OCI-LY7 (cell line): ENCODE results near the gene CRABP2. TPM values are rescaled to one million over a fixed set of nuclear protein-coding genes. Genes with fewer than 3 reads are reported as not detected.

Experiments
- BruUV-seq: library from RNA; stranded (reverse); fragments of 400-500 nt; replicated peaks from 2 replicates; lab custom pipeline; 2021; lab: Mats Ljungman, UMichigan
- CTCF ChIA-PET: fragments of 300-600 bp; sonication (Branson Sonifier 250); formaldehyde crosslinking; loops from one replicate; lab custom pipeline; 2022; ENCODE audit warnings: antibody characterized with exemption; ENCODE audit not compliant: unreplicated experiment; lab: Charles Lee
- POLR2A ChIA-PET: fragments of 300-600 bp; sonication (Branson Sonifier 250); formaldehyde crosslinking; loops from one replicate; lab custom pipeline; 2022; ENCODE audit warnings: antibody characterized with exemption; lab: Charles Lee
- DNase-seq: peaks from one replicate; pipeline ENCODE4 v3.0.0-alpha.2; 2015; ENCODE audit warnings: low spot score
- H2AFZ ChIP-seq: fragments of 200-600 bp; sonication (generic), shearing (Covaris generic); 2 replicates; pipeline ENCODE4 v1.6.1; 2014; ENCODE audit warnings: mild to moderate bottlenecking, antibody characterized with exemption, low read length, moderate library complexity
- H3K27ac ChIP-seq: fragments of 200-600 bp; sonication (generic); 2 replicates; pipeline ENCODE4 v1.5.1; 2014; ENCODE audit warnings: mixed run types, low read depth, mild to moderate bottlenecking, moderate library complexity, low read length, inconsistent platforms; ENCODE audit not compliant: poor library complexity, severe bottlenecking
- H3K36me3 ChIP-seq: fragments of 200-600 bp; sonication (generic); 2 replicates; pipeline ENCODE4 v1.6.1; 2014; ENCODE audit warnings: mild to moderate bottlenecking, antibody characterized with exemption, low read length, moderate library complexity, mixed read lengths; ENCODE audit not compliant: insufficient read depth
- H3K4me1 ChIP-seq: fragments of 200-600 bp; sonication (generic); 2 replicates; pipeline ENCODE4 v1.5.1; 2014; ENCODE audit warnings: mild to moderate bottlenecking, low read length; ENCODE audit not compliant: insufficient read depth, poor library complexity, severe bottlenecking
- H3K4me2 ChIP-seq: fragments of 200-600 bp; sonication (generic); 2 replicates; pipeline ENCODE4 v1.6.1; 2014; ENCODE audit warnings: mild to moderate bottlenecking, low read length
- H3K4me3 ChIP-seq: fragments of 200-600 bp; sonication (generic); 2 replicates; pipeline ENCODE4 v1.5.1; 2014; ENCODE audit warnings: mild to moderate bottlenecking, low read depth, low read length; ENCODE audit not compliant: poor library complexity, severe bottlenecking
- H3K79me2 ChIP-seq: fragments of 200-600 bp; sonication (generic); 2 replicates; pipeline ENCODE4 v1.6.1; 2016; ENCODE audit warnings: low read depth, mild to moderate bottlenecking, low read length, moderate library complexity, mixed read lengths; ENCODE audit not compliant: insufficient read depth
- H3K9me2 ChIP-seq: fragments of 200-600 bp; sonication (generic); 2 replicates; pipeline ENCODE4 v1.6.1; 2016; ENCODE audit warnings: mild to moderate bottlenecking, low read length, mixed read lengths; ENCODE audit not compliant: insufficient read depth
- H3K9me3 ChIP-seq: fragments of 200-600 bp; sonication (generic); 2 replicates; pipeline ENCODE4 v1.6.1; 2014; ENCODE audit warnings: mild to moderate bottlenecking, mixed run types, low read length, mixed read lengths
- H4K20me1 ChIP-seq: fragments of 200-600 bp; sonication (generic); 2 replicates; pipeline ENCODE4 v1.6.1; 2014; ENCODE audit warnings: mild to moderate bottlenecking, antibody characterized with exemption, low read length, moderate library complexity, mixed read lengths; ENCODE audit not compliant: insufficient read depth
- EZH2phosphoT487 ChIP-seq: fragments of 200-600 bp; sonication (generic); IDR thresholded peaks from 2 replicates; pipeline ENCODE4 v1.6.1; 2018; ENCODE audit warnings: low read depth, borderline replicate concordance, mild to moderate bottlenecking, mixed run types, antibody characterized with exemption, low read length, moderate library complexity, mixed read lengths
- intact Hi-C: fragments of 100-400 bp; cut with micrococcal nuclease; formaldehyde crosslinking; loops from one replicate; pipeline ENCODE4 v1.10.0; 2022; ENCODE audit not compliant: unreplicated experiment
- total RNA-seq, 2 experiments: library from RNA; depleted of rRNA in 1 of 2; stranded (reverse); fragments of >200 nt in 1 of 2; shearing (Covaris generic) in 1 of 2; gene quantifications; 2 replicates each; pipeline ENCODE4 v1.2.3, GENCODE V29; 2014 to 2022
- TF ChIP-seq, protein P1 (sequence below): fragments of 200-600 bp; sonication (generic); conservative IDR thresholded peaks from 2 replicates; pipeline ENCODE4 v1.5.1; 2014; ENCODE audit warnings: mild to moderate bottlenecking, antibody characterized with exemption, low read length, moderate library complexity, mixed read lengths

Gene CRABP2
- total RNA-seq, 2 experiments from 2014 or later, result 2.1 to 2.8 TPM

- Histone ChIP-seq H3K27ac (no peak overlapping the region), H3K36me3 (no peaks in the 10 kb centered on the region), H3K4me2 (peak overlapping the region; percentile 61), H3K9me2 (no peaks in the 10 kb centered on the region), H3K4me1 (peaks cover 17% of the 10 kb centered on the region), H3K4me3 (peak overlapping the region; percentile 18), H4K20me1 (no peaks in the 10 kb centered on the region), H3K9me3 (no peaks in the 10 kb centered on the region), H3K79me2 (no peaks in the 10 kb centered on the region), H2AFZ (peak overlapping the region; percentile 70)
- TF ChIP-seq, protein P1, sequence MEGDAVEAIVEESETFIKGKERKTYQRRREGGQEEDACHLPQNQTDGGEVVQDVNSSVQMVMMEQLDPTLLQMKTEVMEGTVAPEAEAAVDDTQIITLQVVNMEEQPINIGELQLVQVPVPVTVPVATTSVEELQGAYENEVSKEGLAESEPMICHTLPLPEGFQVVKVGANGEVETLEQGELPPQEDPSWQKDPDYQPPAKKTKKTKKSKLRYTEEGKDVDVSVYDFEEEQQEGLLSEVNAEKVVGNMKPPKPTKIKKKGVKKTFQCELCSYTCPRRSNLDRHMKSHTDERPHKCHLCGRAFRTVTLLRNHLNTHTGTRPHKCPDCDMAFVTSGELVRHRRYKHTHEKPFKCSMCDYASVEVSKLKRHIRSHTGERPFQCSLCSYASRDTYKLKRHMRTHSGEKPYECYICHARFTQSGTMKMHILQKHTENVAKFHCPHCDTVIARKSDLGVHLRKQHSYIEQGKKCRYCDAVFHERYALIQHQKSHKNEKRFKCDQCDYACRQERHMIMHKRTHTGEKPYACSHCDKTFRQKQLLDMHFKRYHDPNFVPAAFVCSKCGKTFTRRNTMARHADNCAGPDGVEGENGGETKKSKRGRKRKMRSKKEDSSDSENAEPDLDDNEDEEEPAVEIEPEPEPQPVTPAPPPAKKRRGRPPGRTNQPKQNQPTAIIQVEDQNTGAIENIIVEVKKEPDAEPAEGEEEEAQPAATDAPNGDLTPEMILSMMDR, result peak; percentile 81
- no peak for TF ChIP-seq EZH2phosphoT487
- ChIA-PET CTCF (interaction anchor here (0.5 to 3.2 kb wide), 14 partner anchors 11 to 468 kb away, joined by 3 to 36 read pairs (median 4); partner anchors contain the start of genes CRABP2, ISG20L2 and MRPL24), POLR2A (interaction anchor here (0.6 to 1.1 kb wide), 2 partner anchors 38 to 310 kb away, joined by 3 read pairs; no protein-coding TSS in a partner anchor)
- BruUV-seq, result no TSS peak
- peak; percentile 86 for DNase-seq
- intact Hi-C loops, result loop anchor here (1.0 to 10.0 kb wide), 5 partner anchors 17 to 201 kb away; partner anchors contain the start of gene NTRK1
Observed at GRCh38 chr1:156689035-156689952, 16.1 kb downstream of the CRABP2 start.

DNA sequence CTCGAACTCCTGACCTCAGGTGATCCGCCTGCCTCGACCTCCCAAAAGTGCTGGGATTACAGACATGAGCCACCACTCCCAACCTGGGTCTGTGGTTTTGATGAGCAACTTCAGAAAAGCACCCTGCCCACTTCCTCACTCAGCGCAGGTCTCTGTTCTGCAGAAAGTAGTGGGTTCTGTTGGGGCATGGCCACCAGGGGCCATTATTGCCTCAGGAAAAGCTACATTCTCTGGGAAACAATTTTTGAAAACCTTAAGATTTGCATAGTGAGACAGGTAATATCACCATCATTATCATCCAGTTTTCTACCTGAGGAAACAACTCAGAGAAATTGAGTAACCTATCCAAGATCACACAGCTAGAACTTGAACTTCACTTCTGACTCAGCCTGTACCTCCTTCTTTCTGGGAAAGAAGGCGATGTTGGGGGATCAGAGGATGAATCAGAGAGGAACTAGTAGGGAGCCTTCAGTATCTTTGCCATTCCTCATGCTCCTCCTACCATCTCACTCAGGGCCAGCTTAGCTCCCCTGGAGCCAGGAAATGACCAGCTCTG lies 21.1 kb downstream of the CRABP2 start:
- TF ChIP-seq EZH2phosphoT487, result no peak
- TF ChIP-seq, protein P1, result 0 out of 2 replicates have a peak, but pooled peaks have one; percentile 20
- no peak overlapping the region for H3K4me2 ChIP-seq
- ChIA-PET CTCF (no interaction called here), POLR2A (no interaction called here)
- no peak overlapping the region for H3K4me3 ChIP-seq
- BruUV-seq, result no TSS peak
- no peaks in the 10 kb centered on the region for H3K79me2 ChIP-seq
- no peaks in the 10 kb centered on the region for H3K9me2 ChIP-seq
- H3K36me3 ChIP-seq, result no peaks in the 10 kb centered on the region
- peaks cover 3% of the 10 kb centered on the region for H3K4me1 ChIP-seq
- no peaks in the 10 kb centered on the region for H3K9me3 ChIP-seq
- intact Hi-C loops, result loop anchor here (10.0 kb wide), 1 partner anchor 110 kb away; no protein-coding TSS in a partner anchor
- no peak overlapping the region for H3K27ac ChIP-seq
- no peak overlapping the region for H2AFZ ChIP-seq
- no peak for DNase-seq
- no peaks in the 10 kb centered on the region for H4K20me1 ChIP-seq
